HepG2 (cell line): ENCODE results near the gene NSMCE3. TPM values are rescaled to one million over a fixed set of nuclear protein-coding genes. Genes with fewer than 3 reads are reported as not detected.

ENCODE experiments used
- ARNTL ChIP-seq: sonication (generic); formaldehyde crosslinking; IDR thresholded peaks from 2 replicates; pipeline ENCODE4 v1.4.0; 2020; ENCODE audit warnings: mild to moderate bottlenecking, missing genetic modification reagents
- CENPBD1 ChIP-seq: sonication (generic); formaldehyde crosslinking; IDR thresholded peaks from 2 replicates; pipeline ENCODE4 v1.8.0; 2022; ENCODE audit warnings: missing genetic modification reagents, low read depth, mild to moderate bottlenecking, borderline replicate concordance
- FOSL2 ChIP-seq: sonication (generic); formaldehyde crosslinking; IDR thresholded peaks from 2 replicates; pipeline ENCODE4 v1.4.0; 2020; ENCODE audit warnings: missing genetic modification reagents
- GRHL1 ChIP-seq: sonication (generic); formaldehyde crosslinking; conservative IDR thresholded peaks from 2 replicates; pipeline ENCODE4 v1.8.0; 2022; ENCODE audit warnings: missing genetic modification reagents
- HNF1B ChIP-seq: sonication (generic); formaldehyde crosslinking; IDR thresholded peaks from 2 replicates; pipeline ENCODE4 v1.5.1; 2020; ENCODE audit warnings: mild to moderate bottlenecking, moderate library complexity, missing genetic modification reagents
- KLF13 ChIP-seq: sonication (generic); formaldehyde crosslinking; IDR thresholded peaks from 2 replicates; pipeline ENCODE4 v1.4.0; 2020; ENCODE audit warnings: mild to moderate bottlenecking, missing genetic modification reagents
- NFYB ChIP-seq: sonication (generic); formaldehyde crosslinking; IDR thresholded peaks from 2 replicates; pipeline ENCODE4 v1.4.0; 2020; ENCODE audit warnings: missing genetic modification reagents
- PBX3 ChIP-seq: sonication (generic); formaldehyde crosslinking; IDR thresholded peaks from 2 replicates; pipeline ENCODE4 v1.8.1; 2023; ENCODE audit warnings: missing genetic modification reagents, inconsistent platforms, borderline replicate concordance
- POLR2G ChIP-seq: fragments of 200-400 bp; formaldehyde crosslinking; IDR thresholded peaks from 2 replicates; pipeline ENCODE4 v1.6.1; 2018; ENCODE audit warnings: mild to moderate bottlenecking, low read depth, low read length, moderate library complexity
- RBM39 ChIP-seq: fragments of 200-400 bp; formaldehyde crosslinking; IDR thresholded peaks from one replicate; pipeline ENCODE4 v1.6.1; 2018; ENCODE audit warnings: antibody characterized with exemption, mild to moderate bottlenecking, low read depth, low read length; ENCODE audit not compliant: poor library complexity, severe bottlenecking
- RXRA ChIP-seq: sonication (generic); formaldehyde crosslinking; IDR thresholded peaks from 2 replicates; pipeline ENCODE4 v1.5.1; 2020; ENCODE audit warnings: missing genetic modification reagents
- SKIL ChIP-seq: sonication (generic); formaldehyde crosslinking; IDR thresholded peaks from 2 replicates; pipeline ENCODE4 v1.8.0; 2022; ENCODE audit warnings: missing genetic modification reagents, mild to moderate bottlenecking, moderate library complexity, borderline replicate concordance
- SMYD3 ChIP-seq: sonication (generic); formaldehyde crosslinking; IDR thresholded peaks from 2 replicates; pipeline ENCODE4 v1.8.1; 2023; ENCODE audit warnings: mild to moderate bottlenecking, missing genetic modification reagents
- SNAPC5 ChIP-seq: sonication (generic); formaldehyde crosslinking; IDR thresholded peaks from 2 replicates; pipeline ENCODE4 v1.8.1; 2023; ENCODE audit warnings: mild to moderate bottlenecking, missing genetic modification reagents, borderline replicate concordance
- SRF ChIP-seq: IDR thresholded peaks from 2 replicates; pipeline ENCODE4 v1.6.1; 2011; ENCODE audit warnings: mild to moderate bottlenecking, low read depth, low read length, moderate library complexity
- STAT5B ChIP-seq: sonication (generic); formaldehyde crosslinking; IDR thresholded peaks from 2 replicates; pipeline ENCODE4 v1.4.0; 2020; ENCODE audit warnings: missing genetic modification reagents
- THYN1 ChIP-seq: sonication (generic); formaldehyde crosslinking; IDR thresholded peaks from 2 replicates; pipeline ENCODE4 v1.8.1; 2023; ENCODE audit warnings: low read depth, mild to moderate bottlenecking, moderate library complexity, missing genetic modification reagents, borderline replicate concordance
- ZFAT ChIP-seq: sonication (generic); formaldehyde crosslinking; conservative IDR thresholded peaks from 2 replicates; pipeline ENCODE4 v1.8.1; 2023; ENCODE audit warnings: missing genetic modification reagents, inconsistent platforms
- ZMYM3 ChIP-seq: sonication (generic); formaldehyde crosslinking; IDR thresholded peaks from 2 replicates; pipeline ENCODE4 v1.5.1; 2020; ENCODE audit warnings: mild to moderate bottlenecking, missing genetic modification reagents
- ZNF101 ChIP-seq: sonication (generic); formaldehyde crosslinking; IDR thresholded peaks from 2 replicates; pipeline ENCODE4 v1.4.0; 2020; ENCODE audit warnings: mild to moderate bottlenecking, low read depth, missing genetic modification reagents, borderline replicate concordance
- ZNF652 ChIP-seq: IDR thresholded peaks from 2 replicates; pipeline ENCODE4 v1.6.1; 2016; ENCODE audit warnings: low read depth, borderline replicate concordance
- ZNF773 ChIP-seq: sonication (generic); formaldehyde crosslinking; IDR thresholded peaks from 2 replicates; pipeline ENCODE4 v1.4.0; 2020; ENCODE audit warnings: missing genetic modification reagents, borderline replicate concordance
- polyA plus RNA-seq, 8 experiments: library from polyadenylated mRNA; depleted of rRNA in 3 of 8; stranded (reverse) in 7 of 8; unstranded in 1 of 8; fragments of >200 nt; fragmentation: Illumina TruSeq in 4 of 8; extraction: Trizol in 4 of 8; gene quantifications; 2 replicates each; pipeline versions ENCODE4 v1.2.1 to v1.2.3, GENCODE V29; 2011 to 2016; ENCODE audit warnings: low read depth in 4 of 8, missing spikeins in 1 of 8, mixed read lengths in 1 of 8; ENCODE audit not compliant: insufficient read depth in 1 of 8
- total RNA-seq, 5 experiments: library from RNA; depleted of rRNA; stranded (reverse); fragments of >200 nt; fragmentation: Illumina TruSeq; extraction: Trizol; gene quantifications; 2 replicates each; pipeline ENCODE4 v1.2.3, GENCODE V29; 2016; ENCODE audit warnings: low read depth in 1 of 5

Gene NSMCE3
- total and polyA plus RNA-seq, 2 of the 13 experiments (the other 11 are each of a cell fraction or from before 2014, with no cell fraction given), result 3.0 to 3.7 TPM

- TF ChIP-seq PBX3 (CRISPR knock-in tag), result no peak
- peak; percentile 85 for TF ChIP-seq POLR2G
- peak; percentile 38 for TF ChIP-seq NFYB (CRISPR knock-in tag)
- no peak for TF ChIP-seq ZNF652
- no peak for TF ChIP-seq RBM39
- TF ChIP-seq SNAPC5 (CRISPR knock-in tag), result 0 out of 2 replicates have a peak, but pooled peaks have one; percentile 73
- 0 out of 2 replicates have a peak, but pooled peaks have one; percentile 2 for TF ChIP-seq HNF1B (CRISPR knock-in tag)
- TF ChIP-seq GRHL1 (CRISPR knock-in tag), result no peak
- TF ChIP-seq ZNF773, result peak; percentile 77; the same call in 1 of the 2 replicates
- TF ChIP-seq STAT5B, result no peak
- TF ChIP-seq ZNF101 (CRISPR knock-in tag), result no peak
- 0 out of 2 replicates have a peak, but pooled peaks have one; percentile 46 for TF ChIP-seq ARNTL (CRISPR knock-in tag)
- TF ChIP-seq SKIL (CRISPR knock-in tag), result no peak
- TF ChIP-seq RXRA (CRISPR knock-in tag), result no peak
- peak; percentile 53; the same call in 1 of the 2 replicates for TF ChIP-seq FOSL2 (CRISPR knock-in tag)
- TF ChIP-seq KLF13, result no peak
- no peak for TF ChIP-seq THYN1
- no peak for TF ChIP-seq SMYD3 (CRISPR knock-in tag)
- no peak for TF ChIP-seq CENPBD1 (CRISPR knock-in tag)
- TF ChIP-seq ZFAT, result peak; percentile 25; the same call in 1 of the 2 replicates
- no peak for TF ChIP-seq SRF
- 0 out of 2 replicates have a peak, but pooled peaks have one; percentile 24 for TF ChIP-seq ZMYM3 (CRISPR knock-in tag)
Observed at GRCh38 chr15:29269485-29270168, at the start of gene NSMCE3 (continued).
